GM12878 (cell line): Measurements from ENCODE around the gene C2CD4D. TPM values are rescaled to one million over a fixed set of nuclear protein-coding genes. Genes with fewer than 3 reads are reported as not detected.
A peak's percentile ranks its signal among the peaks of the same experiment; 100 is the strongest.

Experiments
- ATAC-seq: fragments of 200-7000 bp; cut with Tn5 transposase; 3 replicates; pipeline ENCODE4 v1.9.1; 2020; ENCODE audit warnings: mild to moderate bottlenecking, moderate library complexity
- BruUV-seq: library from RNA; stranded (reverse); fragments of 400-500 nt; replicated peaks from 2 replicates; lab custom pipeline; 2021; lab: Mats Ljungman, UMichigan
- CTCF ChIA-PET: fragments of 300-600 bp; sonication (Branson Sonifier 250); formaldehyde crosslinking; extraction: SDS; loops from one replicate; lab custom pipeline; 2021; ENCODE audit warnings: inconsistent platforms; lab: Yijun Ruan, JAX
- POLR2A ChIA-PET: fragments of 350-600 bp; formaldehyde crosslinking; extraction: SDS; loops from one replicate; lab custom pipeline; 2021; ENCODE audit warnings: inconsistent platforms; lab: Charles Lee
- RAD21 ChIA-PET: fragments of 300-600 bp; sonication (Branson Sonifier 250); formaldehyde crosslinking; loops from one replicate; lab custom pipeline; 2023; ENCODE audit warnings: antibody characterized with exemption; ENCODE audit not compliant: unreplicated experiment; lab: Charles Lee
- SMC1A ChIA-PET: fragments of 300-600 bp; sonication (Branson Sonifier 250); formaldehyde crosslinking; loops from one replicate; lab custom pipeline; 2023; ENCODE audit not compliant: unreplicated experiment, uncharacterized antibody; lab: Charles Lee
- DNase-seq: peaks from one replicate; pipeline ENCODE4 v3.0.0-alpha.2; 2011; ENCODE audit warnings: low read depth, low spot score
- FAIRE-seq: peaks from 3 replicates; lab custom pipeline; 2011; peaks lifted over from hg19 to GRCh38; lab: Jason Lieb, UNC
- H2AFZ ChIP-seq: 2 replicates; pipeline ENCODE4 v1.6.0; 2011; ENCODE audit warnings: low read depth, low read length, control low read depth; ENCODE audit not compliant: control insufficient read depth
- H3K27ac ChIP-seq: 2 replicates; pipeline ENCODE4 v1.5.1; 2011; ENCODE audit warnings: control low read depth; ENCODE audit not compliant: control insufficient read depth, insufficient read depth
- H3K27me3 ChIP-seq, 2 experiments: replicated peaks in 1 of 2; 2 replicates each; pipeline versions ENCODE4 v1.6.0 to v1.6.1; 2011; ENCODE audit warnings: low read length in 1 of 2; ENCODE audit not compliant: control insufficient read depth in 2 of 2, insufficient read depth in 2 of 2
- H3K36me3 ChIP-seq, 2 experiments: 2 replicates each; pipeline ENCODE4 v1.5.1; 2011; ENCODE audit warnings: low read length in 1 of 2; ENCODE audit not compliant: control insufficient read depth in 2 of 2, insufficient read depth in 2 of 2
- H3K4me1 ChIP-seq: 2 replicates; pipeline ENCODE4 v1.6.1; 2011; ENCODE audit warnings: mild to moderate bottlenecking, low read length, moderate library complexity, mixed read lengths; ENCODE audit not compliant: control insufficient read depth, insufficient read depth
- H3K4me2 ChIP-seq: 2 replicates; pipeline ENCODE4 v1.6.0; 2011; ENCODE audit warnings: control low read depth; ENCODE audit not compliant: control insufficient read depth, insufficient read depth
- H3K4me3 ChIP-seq: fragments of 200-600 bp; sonication (generic); 2 replicates; pipeline ENCODE4 v1.5.1; 2016
- H3K79me2 ChIP-seq: 2 replicates; pipeline ENCODE4 v1.6.0; 2011; ENCODE audit warnings: low read length; ENCODE audit not compliant: control insufficient read depth, insufficient read depth
- H3K9ac ChIP-seq: 2 replicates; pipeline ENCODE4 v1.8.0; 2011; ENCODE audit warnings: low read length, control low read depth, mixed read lengths; ENCODE audit not compliant: control insufficient read depth, insufficient read depth
- H3K9me3 ChIP-seq: replicated peaks from 3 replicates; pipeline ENCODE4 v1.5.1; 2011; ENCODE audit warnings: mild to moderate bottlenecking, low read length; ENCODE audit not compliant: control insufficient read depth, insufficient read depth
- H4K20me1 ChIP-seq: 2 replicates; pipeline ENCODE4 v1.6.0; 2011; ENCODE audit not compliant: control insufficient read depth, insufficient read depth
- BHLHE40 ChIP-seq, 2 experiments: fragments of 450-650 bp in 1 of 2; IDR thresholded peaks; 2 replicates each; pipeline ENCODE4 v1.6.1; 2011 to 2017; ENCODE audit warnings: low read depth in 2 of 2, borderline replicate concordance in 1 of 2, improper control_type of control experiment in 1 of 2, low read length in 1 of 2, mild to moderate bottlenecking in 1 of 2
- CEBPZ ChIP-seq: fragments of 150-350 bp; IDR thresholded peaks from 2 replicates; pipeline ENCODE4 v1.6.1; 2016; ENCODE audit warnings: low read depth, low read length
- GABPA ChIP-seq: IDR thresholded peaks from 2 replicates; pipeline ENCODE4 v1.6.1; 2014; ENCODE audit warnings: antibody characterized with exemption, low read depth, mild to moderate bottlenecking, inconsistent platforms
- MYC ChIP-seq: IDR thresholded peaks from 2 replicates; pipeline ENCODE4 v1.6.1; 2011; ENCODE audit warnings: mild to moderate bottlenecking, low read length, moderate library complexity, inconsistent platforms; ENCODE audit not compliant: insufficient read depth, insufficient replicate concordance, insufficient read length, severe bottlenecking
- NFXL1 ChIP-seq: fragments of 450-650 bp; IDR thresholded peaks from 2 replicates; pipeline ENCODE4 v1.6.1; 2017; ENCODE audit warnings: antibody characterized with exemption, mild to moderate bottlenecking, borderline replicate concordance
- NR2F1 ChIP-seq: fragments of 450-650 bp; conservative IDR thresholded peaks from 2 replicates; pipeline ENCODE4 v1.6.1; 2017; ENCODE audit warnings: mild to moderate bottlenecking
- PKNOX1 ChIP-seq: fragments of 450-650 bp; IDR thresholded peaks from 2 replicates; pipeline ENCODE4 v1.6.1; 2016; ENCODE audit warnings: mild to moderate bottlenecking
- RFX5 ChIP-seq: IDR thresholded peaks from 2 replicates; pipeline ENCODE4 v1.6.1; 2011; ENCODE audit warnings: low read depth, low read length, improper control_type of control experiment
- WGBS: methylation state at CpG from one replicate; pipeline ENCODE4 v1.1.6; 2016; ENCODE audit warnings: low lambda C conversion rate; ENCODE audit not compliant: insufficient replicate concordance, insufficient coverage; ENCODE audit errors: missing lambda C conversion rate; 5-methylcytosine and 5-hydroxymethylcytosine counted together
- in situ Hi-C: fragments of 300-500 bp; cut with MboI; formaldehyde crosslinking; loops from 9 replicates; pipeline ENCODE4 v1.14.3; 2018; ENCODE audit warnings: mixed read lengths
- intact Hi-C: fragments of 100-400 bp; cut with micrococcal nuclease; formaldehyde crosslinking; loops from one replicate; pipeline ENCODE4 v1.14.2; 2022; ENCODE audit not compliant: unreplicated experiment
- polyA plus RNA-seq, 11 experiments: library from polyadenylated mRNA; depleted of rRNA in 4 of 11; unstranded in 6 of 11; stranded (reverse) in 5 of 11; fragments of >200 nt; fragmentation: Nextera tagmentation in 4 of 11; fragmentation: Illumina TruSeq in 1 of 11; extraction: Ambion mirVana in 4 of 11; extraction: Trizol in 1 of 11; gene quantifications; 1 replicate in 1 of 11; 2 replicates in 10 of 11; pipeline versions ENCODE4 v1.2.1 to v1.2.3, GENCODE V29; 2011 to 2016; ENCODE audit warnings: inconsistent platforms in 2 of 11, missing spikeins in 2 of 11, low read depth in 1 of 11
- total RNA-seq, 4 experiments: library from RNA; depleted of rRNA in 3 of 4; stranded (reverse); fragments of >200 nt in 3 of 4; fragmentation: Illumina TruSeq in 1 of 4; extraction: Trizol in 1 of 4; gene quantifications; 2 replicates each; pipeline versions ENCODE4 v1.2.1 to v1.2.3, GENCODE V29; 2013 to 2021

The C2CD4D gene
- total and polyA plus RNA-seq, 10 of the 15 experiments (the other 5 are each of a cell fraction or from before 2014, with no cell fraction given): 0.03 to 0.67 (median 0.13) TPM; not detected in 4

- TF ChIP-seq RFX5 (no peak), MYC (no peak), GABPA (no peak)
Measured at GRCh38 chr1:151823175-151823574, 16.4 kb downstream of the C2CD4D start (continued).

- Histone ChIP-seq H3K4me2 (no peak overlapping the region), H3K9ac (no peak overlapping the region), H2AFZ (no peak overlapping the region), H3K27me3 (no peaks in the 10 kb centered on the region), H3K4me3 (no peak overlapping the region), H3K4me1 (peaks cover 5% of the 10 kb centered on the region), H3K9me3 (no peaks in the 10 kb centered on the region), H3K79me2 (no peaks in the 10 kb centered on the region), H4K20me1 (no peaks in the 10 kb centered on the region), H3K27ac (no peak overlapping the region), H3K36me3 (no peaks in the 10 kb centered on the region)
- ChIA-PET POLR2A (interaction anchor here (1.3 kb wide), 1 partner anchor 12 kb away, joined by 4 read pairs; no protein-coding TSS in a partner anchor), SMC1A (interaction anchor here (0.9 to 1.1 kb wide), 3 partner anchors 10 to 87 kb away, joined by 3 to 4 read pairs (median 3); partner anchors contain the start of gene MRPL9), RAD21 (interaction anchor here (1.9 kb wide), 1 partner anchor 14 kb away, joined by 7 read pairs; no protein-coding TSS in a partner anchor), CTCF (no interaction called here)
- WGBS: 11% methylated on average over 7 of the region's 7 CpGs
- no TSS peak for BruUV-seq
- ATAC-seq: no peak
- in situ Hi-C loops: no loop called here
- no peak for DNase-seq
- TF ChIP-seq PKNOX1: peak; percentile 55
- no peak for TF ChIP-seq CEBPZ
- no peak for TF ChIP-seq NFXL1
- TF ChIP-seq BHLHE40 (IDR thresholded peaks at IDR 0.05; ENCODE audit: borderline replicate concordance in 1 of 2, low read depth in 2 of 2, low read length in 1 of 2): no peak
- TF ChIP-seq NR2F1: no peak
- intact Hi-C loops: no loop called here
- FAIRE-seq: no peak
Measured at GRCh38 chr1:151822404-151822803, 17.2 kb downstream of the C2CD4D start.
